Neuronal stem cell (in vitro differentiated cells): ENCODE measurements around the gene GRIA4.
"Not testable (repeated sequence)": the region's sequence is repeated elsewhere in the genome, so short reads cannot be mapped to it uniquely, and the experiment has no call there.

Experiments used
- DNase-seq: peaks from one replicate; pipeline ENCODE4 v3.0.0-alpha.2; 2013; ENCODE audit warnings: low spot score
- H2AFZ ChIP-seq: one replicate; pipeline ENCODE4 v1.6.1; 2013; ENCODE audit warnings: mild to moderate bottlenecking, low read length, inconsistent platforms
- H2AK5ac ChIP-seq: 2 replicates; pipeline ENCODE4 v1.6.1; 2013; ENCODE audit warnings: low read depth, mild to moderate bottlenecking, inconsistent platforms, low read length, moderate library complexity, mixed read lengths
- H2BK120ac ChIP-seq: 2 replicates; pipeline ENCODE4 v1.6.1; 2013; ENCODE audit warnings: low read depth, mild to moderate bottlenecking, inconsistent platforms, low read length, moderate library complexity, mixed read lengths
- H2BK12ac ChIP-seq: one replicate; pipeline ENCODE4 v1.6.1; 2013; ENCODE audit warnings: low read length, inconsistent platforms
- H2BK15ac ChIP-seq: 2 replicates; pipeline ENCODE4 v1.6.1; 2013; ENCODE audit warnings: mild to moderate bottlenecking, low read length, inconsistent platforms, mixed read lengths
- H2BK5ac ChIP-seq: one replicate; pipeline ENCODE4 v1.6.1; 2013; ENCODE audit warnings: inconsistent platforms, mild to moderate bottlenecking, low read length, moderate library complexity
- H3K14ac ChIP-seq: one replicate; pipeline ENCODE4 v1.6.1; 2013; ENCODE audit warnings: low read length, inconsistent platforms
- H3K18ac ChIP-seq: 2 replicates; pipeline ENCODE4 v1.6.1; 2013; ENCODE audit warnings: low read length, inconsistent platforms
- H3K23ac ChIP-seq: 2 replicates; pipeline ENCODE4 v1.6.1; 2013; ENCODE audit warnings: low read depth, mild to moderate bottlenecking, mixed read lengths, low read length, inconsistent platforms; ENCODE audit not compliant: poor library complexity
- H3K27ac ChIP-seq: replicated peaks from 3 replicates; pipeline ENCODE4 v1.5.1; 2013; ENCODE audit warnings: low read length, inconsistent platforms
- H3K27me3 ChIP-seq, 3 experiments: 2 replicates each; pipeline ENCODE4 v1.6.1; 2013; ENCODE audit warnings: low read length in 3 of 3, mild to moderate bottlenecking in 2 of 3, inconsistent platforms in 1 of 3, low read depth in 1 of 3, mixed read lengths in 1 of 3, moderate library complexity in 1 of 3; ENCODE audit not compliant: control insufficient read depth in 3 of 3, insufficient read depth in 3 of 3
- H3K36me3 ChIP-seq, 2 donors: replicated peaks in 1 of 2; 2 replicates each; pipeline ENCODE4 v1.6.1; 2013; ENCODE audit warnings: low read length in 2 of 2; ENCODE audit not compliant: control insufficient read depth in 2 of 2, insufficient read depth in 2 of 2
- H3K4ac ChIP-seq: 2 replicates; pipeline ENCODE4 v1.6.1; 2013; ENCODE audit warnings: inconsistent platforms, mild to moderate bottlenecking, low read length, moderate library complexity
- H3K4me1 ChIP-seq, 2 donors: 1 replicate in 1 of 2; 2 replicates in 1 of 2; pipeline ENCODE4 v1.6.1; 2013; ENCODE audit warnings: low read length in 2 of 2, low read depth in 1 of 2; ENCODE audit not compliant: control insufficient read depth in 2 of 2, insufficient read depth in 1 of 2
- H3K4me2 ChIP-seq: one replicate; pipeline ENCODE4 v1.6.1; 2013; ENCODE audit warnings: mild to moderate bottlenecking, low read length, inconsistent platforms; ENCODE audit not compliant: insufficient read depth, poor library complexity, severe bottlenecking
- H3K4me3 ChIP-seq, 2 donors: 2 replicates each; pipeline ENCODE4 v1.5.1; 2013; ENCODE audit warnings: low read length in 2 of 2, mild to moderate bottlenecking in 2 of 2, inconsistent platforms in 1 of 2, moderate library complexity in 1 of 2
- H3K79me1 ChIP-seq: one replicate; pipeline ENCODE4 v1.6.1; 2013; ENCODE audit warnings: low read depth, mild to moderate bottlenecking, inconsistent platforms, low read length, moderate library complexity
- H3K9ac ChIP-seq: one replicate; pipeline ENCODE4 v1.6.1; 2013; ENCODE audit warnings: mild to moderate bottlenecking, low read depth, low read length, inconsistent platforms; ENCODE audit not compliant: poor library complexity
- H3K9me3 ChIP-seq, 2 donors: replicated peaks in 1 of 2; 2 replicates each; pipeline versions ENCODE3 to v1.6.1; 2013; ENCODE audit warnings: low read length in 2 of 2, mild to moderate bottlenecking in 2 of 2, inconsistent platforms in 1 of 2, low read depth in 1 of 2, mixed read lengths in 1 of 2, moderate library complexity in 1 of 2; ENCODE audit not compliant: control insufficient read depth in 2 of 2, insufficient read depth in 1 of 2
- H4K8ac ChIP-seq: one replicate; pipeline ENCODE4 v1.6.1; 2013; ENCODE audit warnings: low read depth, mild to moderate bottlenecking, inconsistent platforms, low read length, moderate library complexity
- H4K91ac ChIP-seq: one replicate; pipeline ENCODE4 v1.6.1; 2013; ENCODE audit warnings: low read length, low read depth, mild to moderate bottlenecking, inconsistent platforms; ENCODE audit not compliant: poor library complexity
- WGBS, 2 donors: extraction: QIAGEN DNeasy Blood & Tissue Kit; methylation state at CpG; one replicate each; pipeline ENCODE4 v1.1.7; 2013; ENCODE audit warnings: missing lambda C conversion rate in 2 of 2, mixed read lengths in 1 of 2; ENCODE audit not compliant: insufficient read length in 2 of 2, insufficient replicate concordance in 1 of 2; ENCODE audit errors: extremely low coverage in 2 of 2; 5-methylcytosine and 5-hydroxymethylcytosine counted together

The GRIA4 gene

DNA sequence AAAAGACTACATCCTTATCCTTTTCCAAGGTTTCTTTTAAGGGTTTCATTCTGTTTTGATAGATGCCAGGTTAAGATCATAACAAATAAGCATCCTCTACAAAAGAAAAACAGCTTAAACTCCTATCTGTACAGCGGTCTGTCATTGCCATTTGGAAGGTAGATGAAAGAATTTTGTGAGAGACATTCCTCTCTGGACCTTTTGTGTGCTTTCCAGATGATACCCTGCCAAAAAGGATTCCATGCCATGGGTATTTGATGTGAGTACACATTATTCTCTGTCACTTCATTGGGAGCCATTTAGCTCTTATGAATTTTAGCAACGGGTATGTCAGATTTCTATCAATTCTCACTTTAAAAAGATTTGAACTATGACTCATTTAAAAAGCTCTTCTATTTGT lies 153.7 kb downstream of the GRIA4 start:
- Histone ChIP-seq H3K4me2 (no peak overlapping the region), H2BK120ac (no peak overlapping the region), H2BK5ac (no peak overlapping the region), H2BK12ac (no peak overlapping the region), H3K4me1 (peaks cover 0 to 2% of the 10 kb centered on the region in 2 donors), H3K18ac (no peak overlapping the region), H3K9ac (no peak overlapping the region), H3K14ac (no peak overlapping the region), H3K79me1 (no peaks in the 10 kb centered on the region), H4K8ac (no peak overlapping the region), H2BK15ac (no peak overlapping the region), H3K36me3 (no peaks in the 10 kb centered on the region), H3K27ac (no peak overlapping the region), H3K9me3 (no peaks in the 10 kb centered on the region), H3K4ac (no peak overlapping the region), H3K23ac (no peak overlapping the region), H2AFZ (no peak overlapping the region), H3K4me3 (no peak overlapping the region), H3K27me3 (no peaks in the 10 kb centered on the region), H2AK5ac (no peak overlapping the region), H4K91ac (no peak overlapping the region)
- WGBS, 2 donors: no CpG with 5 or more reads among the region's 2 CpGs
- DNase-seq: no peak

DNA sequence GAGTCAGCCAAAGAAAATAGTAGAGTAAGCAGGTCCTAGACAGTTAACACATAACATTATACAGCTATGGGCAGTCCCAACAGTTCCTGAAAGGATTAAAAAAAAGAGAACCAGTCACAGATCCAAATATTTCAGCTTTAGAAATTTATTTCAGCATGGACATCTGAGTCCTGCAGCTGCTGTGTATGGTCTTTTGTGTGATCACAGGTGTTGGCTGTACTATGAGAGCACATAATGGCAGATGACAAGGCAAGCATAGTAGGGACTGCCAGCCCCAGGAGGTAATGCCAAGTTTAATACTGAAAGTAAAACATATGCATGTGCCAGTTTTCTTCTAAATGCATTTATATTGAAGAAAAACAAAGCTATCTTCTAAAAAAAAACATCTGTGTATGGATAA lies 158.1 kb downstream of the GRIA4 start:
- Histone ChIP-seq H3K27me3 (no peaks in the 10 kb centered on the region), H3K18ac (no peak overlapping the region), H2BK15ac (no peak overlapping the region), H3K4me2 (no peak overlapping the region), H3K23ac (no peak overlapping the region), H3K9ac (no peak overlapping the region), H3K4me3 (no peak overlapping the region), H3K4ac (no peak overlapping the region), H2BK120ac (no peak overlapping the region), H2BK5ac (no peak overlapping the region), H2AFZ (no peak overlapping the region), H3K36me3 (no peaks in the 10 kb centered on the region), H4K91ac (no peak overlapping the region), H2AK5ac (no peak overlapping the region), H3K27ac (no peak overlapping the region), H4K8ac (no peak overlapping the region), H3K4me1 (peaks cover 0 to 2% of the 10 kb centered on the region in 2 donors), H2BK12ac (no peak overlapping the region), H3K9me3 (no peaks in the 10 kb centered on the region), H3K79me1 (no peaks in the 10 kb centered on the region), H3K14ac (no peak overlapping the region)
- DNase-seq: no peak

DNA sequence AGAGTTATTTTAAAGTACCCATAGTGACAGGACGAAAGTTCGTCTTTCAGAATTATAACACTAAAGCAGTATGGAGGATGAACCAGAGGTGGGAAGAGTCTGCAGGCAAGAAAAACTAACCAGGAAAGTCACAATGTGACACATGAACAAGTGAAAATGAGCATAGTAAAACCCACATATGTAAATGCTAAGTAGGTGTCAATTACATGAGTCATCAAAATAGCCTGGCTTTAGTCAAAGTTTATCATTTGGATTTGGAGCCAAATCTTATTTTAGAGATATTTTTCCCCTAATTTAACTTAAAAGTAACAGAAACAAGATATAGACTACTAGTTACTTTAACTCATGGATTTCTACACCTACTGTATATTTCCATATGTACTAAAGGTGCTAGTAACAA lies 159.8 kb downstream of the GRIA4 start:
- Histone ChIP-seq H3K14ac (no peak overlapping the region), H2BK12ac (no peak overlapping the region), H2AFZ (no peak overlapping the region), H3K23ac (no peak overlapping the region), H4K91ac (no peak overlapping the region), H2BK15ac (no peak overlapping the region), H2BK5ac (no peak overlapping the region), H3K9me3 (no peaks in the 10 kb centered on the region), H3K79me1 (no peaks in the 10 kb centered on the region), H2BK120ac (no peak overlapping the region), H3K4me1 (peaks cover 0 to 2% of the 10 kb centered on the region in 2 donors), H3K27ac (no peak overlapping the region), H3K36me3 (no peaks in the 10 kb centered on the region), H3K4ac (no peak overlapping the region), H3K18ac (no peak overlapping the region), H4K8ac (no peak overlapping the region), H2AK5ac (no peak overlapping the region), H3K9ac (no peak overlapping the region), H3K4me3 (no peak overlapping the region), H3K4me2 (no peak overlapping the region), H3K27me3 (no peaks in the 10 kb centered on the region)
- WGBS, 2 donors: no CpG with 5 or more reads among the region's 2 CpGs
- DNase-seq: no peak

DNA sequence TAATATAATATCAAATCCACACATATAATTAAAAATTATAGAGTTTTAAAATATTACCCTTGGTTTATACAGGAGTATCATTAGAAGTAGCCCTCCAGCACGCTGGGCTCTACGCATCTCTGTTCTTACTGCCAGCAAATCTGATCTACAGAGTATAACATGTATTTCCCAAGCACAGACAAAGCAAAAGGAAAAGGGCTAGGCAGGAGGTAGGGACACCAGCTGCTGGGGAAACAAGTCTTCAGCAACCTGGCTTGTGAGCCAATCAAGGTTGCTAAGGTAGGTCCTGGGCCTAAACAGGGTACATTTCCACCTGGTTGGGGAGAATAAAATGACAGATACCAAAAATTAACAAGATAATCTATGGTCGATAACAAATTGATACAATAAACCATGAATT lies 163.6 kb downstream of the GRIA4 start:
- not testable (repeated sequence) for H4K91ac ChIP-seq, H3K79me1 ChIP-seq, H2AFZ ChIP-seq, H3K4ac ChIP-seq, H3K18ac ChIP-seq, H3K4me1 ChIP-seq, H2BK5ac ChIP-seq, H3K36me3 ChIP-seq, H2AK5ac ChIP-seq, H3K9me3 ChIP-seq, H3K4me2 ChIP-seq, DNase-seq, H4K8ac ChIP-seq, H3K9ac ChIP-seq, H3K23ac ChIP-seq, H3K27me3 ChIP-seq, H3K14ac ChIP-seq, H2BK120ac ChIP-seq, H2BK12ac ChIP-seq, H3K27ac ChIP-seq, H2BK15ac ChIP-seq, H3K4me3 ChIP-seq
- WGBS, 2 donors: no CpG with 5 or more reads among the region's 3 CpGs
